ENCODE results near the gene APOA1.
A peak's percentile ranks its signal among the peaks of the same experiment; 100 is the strongest.

The APOA1 gene

DNA sequence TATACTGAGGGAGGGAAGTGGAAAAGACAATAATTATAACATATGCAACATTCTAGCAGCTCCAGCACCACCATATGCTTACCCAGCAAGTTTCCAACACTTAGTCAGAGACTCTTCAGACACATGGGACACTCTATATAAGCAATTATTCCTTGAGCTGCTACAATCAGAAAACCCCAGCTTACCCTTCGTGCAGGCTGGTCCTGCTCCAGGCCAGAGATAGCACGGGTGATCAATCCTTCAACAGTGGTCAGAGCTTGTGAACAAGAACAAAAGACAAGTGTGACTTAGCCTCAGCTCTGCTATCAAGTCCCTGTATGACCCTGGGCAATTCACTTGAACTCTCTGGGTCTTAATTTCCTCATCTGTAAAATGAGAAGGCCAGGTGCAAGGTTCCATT lies 51.1 kb downstream of the APOA1 start:
- no peak for DNase-seq (ENCODE audit: low read depth)
- peak overlapping the region; percentile 87; the same call in 1 of the 2 replicates for H3K4me3 ChIP-seq (ENCODE audit: low read depth, low read length)
- TF ChIP-seq, protein P1, sequence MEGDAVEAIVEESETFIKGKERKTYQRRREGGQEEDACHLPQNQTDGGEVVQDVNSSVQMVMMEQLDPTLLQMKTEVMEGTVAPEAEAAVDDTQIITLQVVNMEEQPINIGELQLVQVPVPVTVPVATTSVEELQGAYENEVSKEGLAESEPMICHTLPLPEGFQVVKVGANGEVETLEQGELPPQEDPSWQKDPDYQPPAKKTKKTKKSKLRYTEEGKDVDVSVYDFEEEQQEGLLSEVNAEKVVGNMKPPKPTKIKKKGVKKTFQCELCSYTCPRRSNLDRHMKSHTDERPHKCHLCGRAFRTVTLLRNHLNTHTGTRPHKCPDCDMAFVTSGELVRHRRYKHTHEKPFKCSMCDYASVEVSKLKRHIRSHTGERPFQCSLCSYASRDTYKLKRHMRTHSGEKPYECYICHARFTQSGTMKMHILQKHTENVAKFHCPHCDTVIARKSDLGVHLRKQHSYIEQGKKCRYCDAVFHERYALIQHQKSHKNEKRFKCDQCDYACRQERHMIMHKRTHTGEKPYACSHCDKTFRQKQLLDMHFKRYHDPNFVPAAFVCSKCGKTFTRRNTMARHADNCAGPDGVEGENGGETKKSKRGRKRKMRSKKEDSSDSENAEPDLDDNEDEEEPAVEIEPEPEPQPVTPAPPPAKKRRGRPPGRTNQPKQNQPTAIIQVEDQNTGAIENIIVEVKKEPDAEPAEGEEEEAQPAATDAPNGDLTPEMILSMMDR (IDR thresholded peaks at IDR 0.05; ENCODE audit: insufficient read depth, low read depth, low read length, missing control alignments): no peak
